NCI-H2171 (cell line): Measurements from ENCODE around the gene ARRDC4.
"Not testable (repeated sequence)": the region's sequence is repeated elsewhere in the genome, so short reads cannot be mapped to it uniquely, and the experiment has no call there.

ENCODE experiments used
- DNase-seq: peaks from one replicate; lab custom pipeline; 2025; lab: John Stamatoyannopoulos, UW

ARRDC4 gene

DNA sequence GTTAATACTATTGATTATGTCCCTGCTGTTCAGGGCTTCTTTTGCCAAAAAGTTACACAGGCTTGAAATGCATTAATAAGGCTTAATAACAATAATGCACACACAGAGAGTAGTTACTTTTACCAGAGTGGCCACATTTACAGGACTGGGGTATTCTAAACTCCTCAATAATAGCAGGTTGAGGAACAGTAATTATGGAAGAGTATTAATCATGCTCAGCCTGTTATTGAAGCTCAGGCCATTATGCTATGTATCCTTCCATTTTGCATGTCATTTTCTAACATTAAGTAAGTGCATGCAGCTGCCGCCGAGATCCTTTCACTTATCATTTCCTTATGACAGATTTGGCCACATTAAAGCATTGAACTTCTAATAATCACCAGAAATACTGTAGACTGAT is 5.7 kb downstream of the ARRDC4 start:
- DNase-seq = no peak

DNA sequence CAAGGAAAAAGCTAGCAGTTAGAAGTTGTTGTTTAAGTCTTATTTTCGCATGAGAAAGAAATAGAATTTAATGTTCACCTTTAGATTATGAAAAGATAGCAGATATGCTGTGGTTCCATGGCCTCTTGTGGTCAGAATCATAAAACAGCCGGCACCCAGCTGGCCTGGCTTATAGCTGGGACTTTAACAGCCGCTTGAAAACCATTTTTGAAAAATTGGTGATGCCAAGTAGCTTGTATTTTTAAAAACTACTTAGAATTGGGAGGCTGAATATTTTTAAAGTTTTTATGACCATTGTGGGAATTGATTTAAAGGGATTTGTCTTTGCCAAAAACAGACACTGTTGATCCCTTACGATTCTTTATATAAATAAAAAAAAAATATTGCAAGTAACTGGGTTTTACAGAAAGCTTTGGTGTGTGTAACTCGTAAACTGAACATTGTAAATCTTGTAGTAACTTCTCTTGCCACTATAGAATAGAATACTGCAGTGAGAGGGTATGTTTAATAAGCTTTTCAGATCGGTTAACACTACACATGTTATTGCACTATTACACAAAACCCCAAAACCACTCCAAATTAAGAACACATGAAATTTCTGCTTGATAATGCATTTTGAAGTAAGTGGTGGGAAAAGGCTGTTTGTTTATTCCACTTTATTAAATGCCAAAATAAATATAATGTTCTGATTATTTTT is 6.6 kb downstream of the ARRDC4 start:
- no peak for DNase-seq

- no peak for DNase-seq
These were observed 7.4 kb downstream of the ARRDC4 start for GRCh38 chr15:97967881-97968280.

DNA sequence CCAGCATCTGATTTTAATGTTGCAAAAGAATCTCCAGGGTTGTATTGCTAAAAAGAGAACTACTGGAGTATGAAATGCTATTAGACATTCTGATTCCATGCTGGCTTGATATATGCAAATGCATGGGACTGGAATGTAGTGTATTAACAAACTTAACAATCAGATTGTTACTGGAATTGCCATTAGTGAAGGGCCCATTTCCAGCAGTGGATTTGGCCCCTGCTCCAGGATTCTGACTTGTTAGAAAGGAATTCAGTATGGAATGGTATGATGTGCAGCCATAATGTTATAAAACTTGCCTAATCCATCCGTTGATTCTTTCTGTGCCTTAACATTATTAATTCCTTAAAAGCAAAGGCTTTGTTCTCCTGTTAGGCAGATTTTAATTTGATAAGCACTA is 7.9 kb downstream of the ARRDC4 start:
- DNase-seq = no peak

- DNase-seq = peak; percentile 18
These were observed 11.9 kb downstream of the ARRDC4 start for GRCh38 chr15:97972366-97972765.

DNA sequence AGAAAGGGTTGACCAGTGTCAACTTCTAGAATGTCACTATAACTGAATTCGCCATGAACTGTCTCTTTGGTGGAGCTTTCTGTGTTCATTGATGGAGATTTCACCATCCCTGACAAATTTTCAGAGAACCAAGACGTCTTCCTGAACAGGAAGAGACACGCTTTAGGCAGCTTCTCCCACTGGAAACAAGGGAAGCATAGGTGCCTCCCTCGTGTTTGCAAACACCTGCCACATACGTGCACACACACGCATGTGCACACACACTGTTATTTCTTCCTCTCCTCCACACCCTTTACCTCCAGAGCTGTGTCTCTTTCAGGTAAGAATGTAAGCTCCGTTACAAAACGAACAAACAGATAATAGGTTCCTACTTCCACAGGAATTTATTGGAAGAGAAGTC is 15.6 kb downstream of the ARRDC4 start:
- no peak for DNase-seq

- DNase-seq = no peak
These were observed 16.4 kb downstream of the ARRDC4 start for GRCh38 chr15:97976766-97977503.

DNA sequence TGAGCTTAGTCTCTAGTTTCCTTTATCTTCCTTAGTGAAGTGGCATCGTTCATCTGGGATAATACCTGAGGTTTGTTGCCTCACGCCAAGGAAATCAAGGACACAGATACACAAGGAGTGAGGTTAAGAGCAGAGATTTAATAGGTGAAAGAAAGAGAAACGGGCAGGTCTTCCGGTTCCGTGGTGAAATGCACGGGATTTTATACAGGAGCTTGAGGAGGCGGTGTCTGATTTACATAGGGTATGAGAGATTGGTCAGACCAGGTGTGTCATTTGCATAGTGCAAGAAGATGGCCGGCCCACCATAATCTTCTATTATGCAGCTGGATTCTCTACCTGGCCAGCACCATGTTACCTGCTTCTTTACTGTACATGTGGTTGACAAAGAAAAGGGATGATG is 17.2 kb downstream of the ARRDC4 start:
- DNase-seq = peak; percentile 43

DNA sequence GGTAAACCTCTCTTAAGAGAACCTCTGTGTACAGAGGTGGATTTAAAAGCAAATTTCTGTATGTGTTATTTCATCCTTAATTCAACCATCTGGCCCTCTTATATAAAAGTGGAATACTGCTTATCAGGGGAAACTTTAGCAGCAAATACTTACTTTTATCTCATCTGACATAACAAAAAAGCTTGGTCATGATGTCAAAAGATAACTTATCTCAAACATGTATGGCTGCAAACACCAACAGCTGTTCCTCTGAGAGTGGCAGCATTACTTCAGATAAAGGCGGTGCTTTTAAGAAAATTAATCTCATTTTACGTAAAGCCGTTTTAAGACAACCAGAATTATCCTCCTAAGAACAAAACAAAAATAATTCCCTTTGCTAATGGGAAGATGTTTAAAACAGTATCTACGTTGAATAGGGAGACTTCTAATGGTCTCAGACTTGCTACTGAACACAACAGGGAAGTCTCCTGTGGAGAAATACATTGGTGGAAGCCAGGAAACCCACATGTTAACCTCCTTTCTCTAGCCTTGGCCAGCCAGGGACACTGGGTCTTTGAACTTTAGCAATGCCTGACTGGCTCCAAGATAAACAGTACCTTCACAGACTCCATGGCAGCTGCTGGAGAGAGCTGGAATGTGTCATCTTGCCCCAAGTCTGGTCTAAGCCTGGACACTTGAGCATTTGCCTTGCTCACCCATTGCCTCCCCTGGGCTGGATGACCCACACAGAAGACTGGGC is 18.1 kb downstream of the ARRDC4 start:
- no peak for DNase-seq

GRCh38 chr15:97979140-97979520 is 18.6 kb downstream of the ARRDC4 start:
- no peak for DNase-seq

GRCh38 chr15:97981058-97981457 is 20.6 kb downstream of the ARRDC4 start:
- no peak for DNase-seq

DNA sequence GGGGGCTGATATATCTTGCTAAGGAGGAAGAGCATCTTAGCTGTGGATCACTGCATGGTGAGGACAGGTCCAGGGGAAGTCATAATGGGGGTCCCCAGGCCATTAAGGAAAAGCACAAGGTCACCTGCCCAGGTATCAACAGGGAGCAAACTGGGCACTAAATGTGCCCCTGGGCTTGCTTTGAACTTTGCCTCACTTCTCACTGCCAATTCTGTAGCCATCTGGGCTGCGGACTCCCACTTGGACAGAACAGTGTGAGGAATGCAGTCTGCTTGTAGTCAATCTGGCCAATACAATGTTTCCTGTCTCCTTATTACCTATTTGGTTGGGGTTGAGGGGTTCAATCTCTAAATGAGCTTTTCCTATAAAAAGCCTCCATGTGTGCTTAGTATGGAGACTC is 21.3 kb downstream of the ARRDC4 start:
- DNase-seq = no peak

DNA sequence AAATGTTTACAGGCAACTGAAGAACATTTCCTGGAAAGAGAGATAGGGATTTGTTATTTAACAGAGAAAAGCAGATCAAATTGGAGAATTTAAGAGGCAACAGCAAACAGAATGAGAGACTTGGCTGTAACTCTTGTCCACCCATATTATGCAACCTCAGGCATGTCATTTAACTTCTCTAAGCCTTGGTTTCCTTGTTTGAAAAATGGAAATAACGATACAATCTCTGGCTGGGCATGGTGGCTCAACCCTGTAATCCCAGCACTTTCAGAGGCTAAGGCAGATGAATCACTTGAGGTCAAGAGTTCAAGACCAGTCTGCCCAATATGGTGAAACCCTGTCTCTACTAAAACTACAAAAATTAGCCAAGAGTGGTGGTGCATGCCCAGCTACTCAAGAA is 23.7 kb downstream of the ARRDC4 start:
- DNase-seq = no peak

DNA sequence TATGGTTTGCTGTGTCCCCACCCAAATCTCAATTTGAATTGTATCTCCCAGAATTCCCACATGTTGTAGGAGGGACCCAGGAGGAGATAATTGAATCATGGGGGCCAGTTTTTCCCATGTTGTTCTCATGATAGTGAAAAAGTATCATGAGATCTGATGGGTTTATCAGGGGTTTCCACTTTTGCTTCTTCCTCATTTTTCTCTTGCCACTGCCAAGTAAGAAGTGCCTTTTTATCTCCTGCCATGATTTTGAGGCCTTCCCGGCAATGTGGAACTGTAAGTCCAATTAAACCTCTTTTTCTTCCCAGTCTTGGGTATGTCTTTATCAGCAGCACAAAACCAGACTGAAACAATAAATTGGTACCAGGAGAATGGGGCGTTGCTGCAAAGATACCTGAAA is 25.5 kb downstream of the ARRDC4 start:
- DNase-seq = not testable (repeated sequence)

DNA sequence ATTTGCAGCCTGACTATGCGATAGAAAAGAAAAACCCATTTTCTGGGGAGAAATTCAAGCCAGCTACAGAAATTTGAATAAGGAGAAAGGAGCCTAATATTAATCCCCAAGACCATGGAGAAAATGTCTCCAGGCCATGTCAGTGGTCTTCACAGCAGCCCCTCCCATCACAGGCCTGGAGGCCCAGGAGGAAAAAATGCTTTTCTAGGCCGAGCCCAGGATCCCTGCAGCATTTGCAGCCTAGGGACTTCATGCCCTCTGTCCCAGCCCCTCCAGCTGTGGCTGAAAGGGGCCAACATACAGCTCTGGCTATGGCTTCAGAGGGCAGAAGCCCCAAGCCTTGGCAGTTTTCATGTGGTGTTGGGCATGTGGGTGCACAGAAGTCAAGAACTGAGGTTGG is 26.3 kb downstream of the ARRDC4 start:
- DNase-seq = no peak

- no peak for DNase-seq
These were observed 28.8 kb downstream of the ARRDC4 start for GRCh38 chr15:97989299-97989698.

- DNase-seq = no peak
These were observed 31.6 kb downstream of the ARRDC4 start for GRCh38 chr15:97991972-97992541.

DNA sequence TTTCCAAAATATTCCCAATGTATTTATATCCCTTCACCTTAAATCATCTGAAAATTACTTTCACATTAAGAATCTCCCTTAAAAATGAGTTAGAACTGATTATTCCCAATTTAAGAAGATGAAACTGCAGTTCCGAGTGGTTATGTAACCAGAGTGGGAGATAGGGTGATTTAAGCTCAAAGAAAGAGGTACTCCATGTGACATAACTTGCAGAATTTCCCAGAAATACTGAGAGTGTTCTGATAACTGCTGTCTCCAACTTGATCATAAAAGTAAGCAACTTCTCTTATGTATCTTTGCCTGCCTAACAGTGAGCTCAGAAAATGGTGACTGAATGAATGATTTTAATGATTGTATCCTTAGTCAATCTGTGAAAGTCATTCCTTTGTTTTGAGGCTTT is 32.3 kb downstream of the ARRDC4 start:
- DNase-seq = no peak

- DNase-seq = no peak
These were observed 32.8 kb downstream of the ARRDC4 start for GRCh38 chr15:97993310-97993738.

- DNase-seq = no peak
These were observed 33.7 kb downstream of the ARRDC4 start for GRCh38 chr15:97994236-97994635.

GRCh38 chr15:97995192-97995591 is 34.7 kb downstream of the ARRDC4 start:
- no peak for DNase-seq

GRCh38 chr15:97995881-97996603 is 35.5 kb downstream of the ARRDC4 start:
- no peak for DNase-seq
